GM18502 (cell line): ENCODE measurements around the gene APOBEC2.

Source experiments
- ATAC-seq: cut with Tn5 transposase; IDR thresholded peaks from one replicate; pipeline ENCODE4 v1.9.1; 2021; ENCODE audit warnings: mild to moderate bottlenecking; ENCODE audit not compliant: unreplicated experiment, poor library complexity

Gene APOBEC2

DNA sequence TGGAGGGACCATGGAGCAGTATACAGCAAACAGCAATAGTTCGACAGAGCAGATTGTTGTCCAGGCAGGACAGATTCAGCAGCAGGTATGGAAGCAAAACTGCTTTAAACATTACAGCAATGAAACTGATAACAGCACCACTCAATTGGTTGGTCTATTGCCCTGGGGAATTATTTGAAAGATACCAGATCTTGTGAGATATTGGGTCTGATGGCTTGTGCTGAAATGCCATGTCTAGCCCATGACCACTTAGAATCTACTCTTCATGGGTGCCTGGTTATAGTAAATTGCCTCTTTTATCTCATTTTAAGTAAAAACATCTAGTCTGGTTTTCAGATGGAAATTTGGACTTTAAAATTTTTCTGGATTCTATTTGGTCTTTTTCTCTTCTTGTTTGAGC, 26.1 kb downstream of the APOBEC2 start:
- no peak for ATAC-seq

DNA sequence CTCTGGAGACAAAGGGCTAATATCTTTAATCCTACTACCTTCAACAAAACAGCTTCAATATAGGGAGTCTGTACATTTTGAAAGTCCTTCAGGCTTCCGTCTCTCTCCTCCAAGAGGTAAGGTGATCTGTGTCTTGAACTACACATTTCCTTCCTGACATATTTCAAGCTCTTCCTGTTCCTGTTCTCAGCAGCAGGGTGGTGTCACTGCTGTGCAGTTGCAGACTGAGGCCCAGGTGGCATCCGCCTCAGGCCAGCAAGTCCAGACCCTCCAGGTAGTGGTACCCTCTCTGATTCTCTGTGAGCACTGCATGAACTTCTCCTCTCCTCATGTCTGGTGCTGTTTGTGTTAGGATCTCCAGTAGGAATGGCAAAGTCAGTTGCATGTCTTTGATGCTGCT, 27.6 kb downstream of the APOBEC2 start:
- no peak for ATAC-seq

DNA sequence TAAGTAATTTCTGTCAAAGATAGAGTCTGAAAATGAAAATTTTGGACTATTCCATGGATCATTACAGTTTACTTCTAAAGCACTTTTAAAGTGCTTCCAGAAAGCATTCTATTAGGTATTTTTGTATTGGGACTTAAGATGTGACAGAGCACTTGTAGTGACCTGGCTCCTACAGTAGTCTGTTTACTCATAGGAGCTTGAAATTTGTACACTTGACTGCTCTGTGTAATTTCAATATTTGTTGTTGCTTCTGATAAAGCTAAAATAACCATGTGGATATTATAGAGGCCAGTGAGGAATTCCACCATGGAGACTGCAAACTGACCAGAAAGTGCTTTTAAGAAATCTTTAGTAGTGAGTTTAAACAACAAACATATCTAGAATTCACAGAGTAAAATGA, 30.1 kb downstream of the APOBEC2 start:
- no peak for ATAC-seq

DNA sequence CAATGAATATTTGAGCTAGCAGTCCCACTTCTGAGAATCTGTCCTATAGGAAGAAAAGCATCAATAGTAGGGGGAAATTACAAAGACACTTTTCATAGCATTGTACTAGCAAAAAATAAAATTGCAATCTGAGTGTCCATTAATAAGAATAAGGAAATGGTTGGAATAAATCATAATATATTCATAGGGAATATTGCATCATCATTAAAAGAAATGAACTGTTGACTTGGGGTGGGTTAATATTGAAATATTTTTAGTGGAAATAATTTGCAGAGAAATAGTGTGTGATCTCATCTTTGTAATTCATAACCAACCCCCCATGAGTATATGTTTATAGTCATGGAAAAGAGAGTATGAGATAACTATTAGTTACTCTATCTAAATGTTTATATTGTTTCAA, 32.2 kb downstream of the APOBEC2 start:
- ATAC-seq, result no peak

DNA sequence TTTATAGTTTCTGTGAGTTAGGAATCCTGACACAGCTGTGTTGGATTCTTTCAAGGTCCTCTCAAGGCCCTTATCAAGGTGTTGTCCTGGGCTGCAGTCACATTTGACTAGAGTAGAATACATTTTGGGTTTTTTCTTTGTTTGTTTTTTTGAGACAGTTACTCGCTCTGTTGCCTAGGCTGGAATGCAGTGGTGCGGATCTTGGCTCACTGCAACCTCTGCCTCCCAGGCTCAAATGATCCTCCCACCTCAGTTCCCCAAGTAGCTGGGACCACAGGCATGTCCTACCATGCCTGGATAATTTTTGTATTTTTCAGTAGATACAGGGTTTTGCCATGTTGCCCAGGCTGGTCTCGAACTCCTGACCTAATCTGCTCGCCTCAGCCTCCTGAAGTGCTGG, 35.4 kb downstream of the APOBEC2 start:
- no peak for ATAC-seq

DNA sequence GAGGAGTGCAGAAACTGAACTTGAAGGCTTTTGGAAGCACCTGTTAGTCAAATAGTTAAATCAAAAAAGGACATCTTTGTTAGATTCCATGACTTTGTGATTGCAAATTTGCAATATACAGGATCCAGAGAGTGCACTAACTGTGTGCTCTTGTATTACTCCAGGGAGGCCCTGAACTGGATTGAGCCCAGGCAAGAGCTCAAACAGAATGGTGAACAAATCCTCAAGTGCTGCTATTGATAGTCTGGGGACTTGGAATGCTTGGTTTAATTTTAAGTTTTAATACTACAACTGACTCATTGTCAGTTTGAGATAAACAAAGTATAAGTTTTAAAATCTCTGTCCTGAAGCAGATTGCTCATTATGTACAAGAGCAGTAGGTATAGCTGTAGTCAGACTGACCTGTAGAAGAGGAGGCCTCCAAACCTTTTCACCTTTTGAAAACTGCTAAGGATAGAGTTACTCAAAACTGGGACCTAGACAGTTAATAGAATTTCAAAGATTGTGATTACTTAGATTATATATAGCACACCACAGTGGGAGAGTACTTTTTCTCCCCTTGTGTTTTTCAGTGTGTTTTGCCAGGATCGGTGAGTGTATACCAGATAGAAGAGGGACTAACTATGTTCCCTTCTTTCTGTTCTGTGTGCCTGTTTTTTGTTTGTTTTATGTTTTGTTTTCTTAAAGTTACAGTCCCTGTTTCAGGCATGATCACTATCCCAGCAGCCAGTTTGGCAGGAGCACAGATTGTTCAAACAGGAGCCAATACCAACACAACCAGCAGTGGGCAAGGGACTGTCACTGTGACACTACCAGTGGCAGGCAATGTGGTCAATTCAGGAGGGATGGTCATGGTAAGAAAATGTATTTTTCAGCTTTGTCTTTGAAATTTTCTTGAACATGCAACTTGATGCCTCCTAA, 38.1 kb downstream of the APOBEC2 start:
- no peak for ATAC-seq

DNA sequence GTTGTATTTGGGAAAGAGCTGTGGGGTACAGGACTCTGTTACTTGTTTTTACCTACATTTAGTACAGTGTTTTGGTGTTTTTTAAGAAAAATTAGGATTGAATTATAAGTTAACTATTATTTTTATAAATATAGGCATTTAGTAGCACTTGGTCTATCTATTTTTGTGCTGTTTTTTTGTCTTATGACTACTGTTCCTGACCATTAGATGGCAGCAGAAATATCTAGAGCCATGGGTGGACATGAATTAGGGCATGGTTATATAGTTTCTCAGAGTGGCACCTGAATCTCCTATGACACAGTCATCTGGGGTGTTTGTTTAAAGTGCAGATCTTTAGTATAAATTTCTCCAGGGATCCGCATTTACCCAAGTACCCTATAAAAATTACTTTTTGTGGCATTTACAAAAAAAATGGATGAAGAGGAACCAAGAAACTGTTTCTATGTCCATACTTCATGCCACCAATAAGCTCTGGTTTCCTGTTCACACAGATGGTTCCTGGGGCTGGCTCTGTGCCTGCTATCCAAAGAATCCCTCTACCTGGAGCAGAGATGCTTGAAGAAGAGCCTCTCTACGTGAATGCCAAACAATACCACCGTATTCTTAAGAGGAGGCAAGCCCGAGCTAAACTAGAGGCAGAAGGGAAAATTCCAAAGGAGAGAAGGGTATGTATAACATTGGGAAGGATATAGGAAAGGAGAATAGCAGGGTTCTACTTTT, 39.6 kb downstream of the APOBEC2 start:
- ATAC-seq, result no peak

DNA sequence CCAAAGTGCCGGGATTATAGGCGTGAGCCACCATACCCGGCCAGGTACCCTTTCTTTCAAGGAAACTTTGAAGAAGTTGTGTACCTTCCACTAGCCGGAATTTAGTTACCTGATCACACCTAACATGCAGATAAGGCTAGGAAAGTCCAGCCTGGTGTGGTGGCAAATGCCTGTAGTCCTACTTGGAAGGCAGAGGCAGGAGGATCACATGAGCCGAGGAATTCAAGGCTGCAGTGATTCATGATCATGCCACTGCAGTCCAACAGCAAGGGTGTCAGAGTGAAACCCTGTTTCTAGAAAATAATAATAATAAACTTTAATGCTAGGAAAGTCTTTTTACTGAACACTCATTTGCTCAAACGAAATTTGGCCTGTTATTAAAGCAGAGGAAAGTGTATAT, 40.7 kb downstream of the APOBEC2 start:
- no peak for ATAC-seq

DNA sequence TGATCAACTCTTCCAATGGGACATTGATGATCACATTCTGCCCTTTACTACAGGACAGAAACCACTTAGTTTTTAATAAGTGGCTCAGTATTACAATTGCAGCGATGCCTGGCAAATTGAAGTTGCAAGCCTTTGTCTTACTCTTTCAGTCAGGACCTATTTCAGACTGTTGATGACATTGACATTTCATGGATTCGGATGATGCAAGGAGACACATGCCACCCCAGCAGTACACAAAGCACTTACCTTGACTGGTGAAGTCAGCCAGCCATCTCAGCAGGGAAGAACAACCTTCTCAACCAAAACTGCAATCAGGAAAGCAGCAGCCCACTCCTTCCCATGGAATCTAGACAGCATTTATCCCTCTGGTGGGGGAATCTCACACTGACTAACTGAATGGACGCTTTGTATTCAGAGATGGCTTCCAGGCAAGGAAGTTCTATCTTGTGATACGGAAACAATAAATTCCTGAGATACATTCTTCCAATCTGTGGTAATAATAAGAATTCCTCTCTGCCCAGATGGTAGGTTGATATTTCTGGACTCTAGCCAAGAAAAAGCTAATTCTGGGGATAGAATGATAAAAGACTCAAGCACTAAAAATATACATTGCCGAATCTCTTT, 44.6 kb downstream of the APOBEC2 start:
- ATAC-seq, result no peak

DNA sequence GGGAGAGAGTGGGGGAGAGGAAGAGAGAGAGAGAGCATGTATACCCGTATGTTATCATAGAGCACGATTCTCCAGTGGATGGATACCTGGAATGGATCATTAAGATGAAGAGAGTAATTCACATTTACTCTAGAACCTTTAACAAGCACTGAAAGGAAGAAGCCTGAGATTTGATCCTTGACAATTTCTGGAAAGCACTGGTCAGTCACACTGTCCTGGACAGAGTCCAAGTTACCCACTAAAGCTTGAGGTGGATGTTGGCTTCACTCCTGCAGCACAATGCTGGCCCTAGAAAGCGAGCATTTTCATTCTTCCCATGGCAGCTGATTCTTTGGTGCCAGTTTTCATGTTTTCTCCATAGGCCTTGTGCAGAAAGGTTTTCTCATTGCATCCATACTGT, 45.4 kb downstream of the APOBEC2 start:
- ATAC-seq, result no peak

DNA sequence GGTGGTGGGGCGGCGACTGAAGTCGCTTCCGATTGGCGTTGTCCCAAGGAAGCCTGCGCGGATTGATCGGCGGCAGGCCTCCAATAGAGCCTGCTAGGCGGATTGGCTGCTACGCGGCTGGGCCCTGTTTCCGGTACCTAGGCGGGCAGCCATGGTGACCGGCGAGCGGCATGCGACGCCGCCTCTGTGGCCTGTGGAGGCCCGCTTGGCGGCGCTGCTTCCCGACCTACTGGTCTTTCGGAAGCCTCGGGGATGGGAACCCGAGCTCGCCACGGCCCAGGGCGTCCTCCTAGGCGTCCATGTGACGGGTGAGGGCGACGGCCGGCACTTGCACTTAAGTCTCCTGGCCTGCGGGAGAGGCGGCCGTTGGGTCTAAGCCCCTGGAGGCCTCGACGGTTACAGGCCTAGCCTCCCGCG, 47.9 kb downstream of the APOBEC2 start:
- no peak for ATAC-seq

DNA sequence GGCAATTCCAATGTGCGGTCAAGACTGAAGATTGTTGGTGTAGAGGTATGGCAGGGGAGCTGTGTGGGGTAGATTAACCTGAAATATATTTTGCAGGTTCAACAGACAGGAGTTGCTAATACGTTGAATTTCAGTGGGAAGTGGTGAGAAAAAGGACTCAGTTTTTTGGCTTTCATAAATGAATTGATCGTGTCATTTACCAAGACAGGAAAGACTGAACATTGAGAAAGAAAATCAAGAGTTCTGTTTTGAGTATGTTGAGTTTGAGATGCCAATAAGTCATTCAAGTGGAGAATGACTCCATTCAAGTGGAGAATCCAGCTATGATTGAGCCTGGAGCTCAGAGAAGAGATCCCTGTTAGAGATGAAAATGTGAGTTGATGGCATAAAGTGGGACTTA, 50.8 kb downstream of the APOBEC2 start:
- no peak for ATAC-seq

DNA sequence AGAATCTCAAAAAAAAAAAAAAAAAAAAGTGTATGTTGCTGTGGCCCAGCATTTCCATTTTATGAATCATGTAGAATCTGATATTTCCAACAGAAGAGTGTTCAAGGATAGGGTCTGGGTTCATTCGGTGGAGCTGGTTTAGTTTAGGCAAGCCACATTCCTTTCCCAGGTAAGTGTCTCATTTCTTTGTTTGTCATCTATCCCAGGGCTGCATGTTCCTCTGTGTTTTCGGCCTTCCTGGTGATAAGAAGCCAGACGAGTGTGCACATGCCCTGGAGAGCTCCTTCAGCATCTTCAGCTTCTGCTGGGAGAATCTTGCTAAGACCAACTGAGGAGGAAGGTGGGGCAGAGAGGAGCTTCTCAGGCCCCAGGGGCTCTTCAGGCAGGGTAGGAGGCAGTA, 58.0 kb downstream of the APOBEC2 start:
- no peak for ATAC-seq
